NCI-H2171 treated with DMSO at 0.1 percent for 48 hours (cell line): Measurements from ENCODE around the gene CCDC192.
"Not testable (repeated sequence)": the region's sequence is repeated elsewhere in the genome, so short reads cannot be mapped to it uniquely, and the experiment has no call there.

Source experiments
- DNase-seq: peaks from one replicate; lab custom pipeline; 2025; lab: John Stamatoyannopoulos, UW

The CCDC192 gene

GRCh38 chr5:127766676-127767335 lies 63.6 kb downstream of the CCDC192 start:
- no peak for DNase-seq

- DNase-seq, result no peak
Observed at GRCh38 chr5:127769386-127769785, 66.2 kb downstream of the CCDC192 start.

- no peak for DNase-seq
Observed at GRCh38 chr5:127770272-127770671, 67.1 kb downstream of the CCDC192 start.

- no peak for DNase-seq
Observed at GRCh38 chr5:127772531-127772930, 69.3 kb downstream of the CCDC192 start.

GRCh38 chr5:127774221-127774620 lies 71.0 kb downstream of the CCDC192 start:
- DNase-seq, result no peak

GRCh38 chr5:127776477-127776876 lies 73.3 kb downstream of the CCDC192 start:
- DNase-seq, result no peak

- no peak for DNase-seq
Observed at GRCh38 chr5:127777957-127778356, 74.8 kb downstream of the CCDC192 start.

- DNase-seq, result not testable (repeated sequence)
Observed at GRCh38 chr5:127782450-127782849, 79.3 kb downstream of the CCDC192 start.

- no peak for DNase-seq
Observed at GRCh38 chr5:127785098-127785927, 82.1 kb downstream of the CCDC192 start.

GRCh38 chr5:127791439-127791838 lies 88.2 kb downstream of the CCDC192 start:
- no peak for DNase-seq

- DNase-seq, result not testable (repeated sequence)
Observed at GRCh38 chr5:127791908-127792307, 88.7 kb downstream of the CCDC192 start.

GRCh38 chr5:127793052-127793451 lies 89.9 kb downstream of the CCDC192 start:
- no peak for DNase-seq

GRCh38 chr5:127793879-127794278 lies 90.7 kb downstream of the CCDC192 start:
- DNase-seq, result no peak

GRCh38 chr5:127796211-127796610 lies 93.0 kb downstream of the CCDC192 start:
- DNase-seq, result no peak

- DNase-seq, result peak; percentile 18
Observed at GRCh38 chr5:127799293-127799905, 96.2 kb downstream of the CCDC192 start.

- DNase-seq, result no peak
Observed at GRCh38 chr5:127801751-127802476, 98.7 kb downstream of the CCDC192 start.

GRCh38 chr5:127802477-127802865 lies 99.3 kb downstream of the CCDC192 start:
- DNase-seq, result no peak

GRCh38 chr5:127804886-127805426 lies 101.8 kb downstream of the CCDC192 start:
- DNase-seq, result peak; percentile 1

GRCh38 chr5:127805448-127805847 lies 102.3 kb downstream of the CCDC192 start:
- no peak for DNase-seq

- DNase-seq, result no peak
Observed at GRCh38 chr5:127806776-127807175, 103.6 kb downstream of the CCDC192 start.

- DNase-seq, result no peak
Observed at GRCh38 chr5:127809533-127809932, 106.3 kb downstream of the CCDC192 start.

GRCh38 chr5:127810017-127810416 lies 106.8 kb downstream of the CCDC192 start:
- DNase-seq, result no peak
